ENCODE data around the gene MOAP1. TPM values are rescaled to one million over a fixed set of nuclear protein-coding genes. Genes with fewer than 3 reads are reported as not detected.
"Not testable (repeated sequence)": the region's sequence is repeated elsewhere in the genome, so short reads cannot be mapped to it uniquely, and the experiment has no call there.

MOAP1 gene
- total RNA-seq, 1 donor from 2014 or later, result 27.1 TPM

- no peaks in the 10 kb centered on the region for H3K9me3 Mint-ChIP-seq (ENCODE audit: unreplicated experiment)
- no peak for DNase-seq (ENCODE audit: extremely low spot score, unreplicated experiment)
- no peaks in the 10 kb centered on the region for H3K4me1 Mint-ChIP-seq (ENCODE audit: unreplicated experiment)
- H3K27ac Mint-ChIP-seq (ENCODE audit: unreplicated experiment), result no peak overlapping the region
- no peak overlapping the region for H3K4me3 Mint-ChIP-seq (ENCODE audit: unreplicated experiment)
- TF ChIP-seq CTCF (IDR thresholded peaks at IDR 0.05), result no peak
- H3K36me3 Mint-ChIP-seq (ENCODE audit: unreplicated experiment), result no peaks in the 10 kb centered on the region
- peaks cover 39% of the 10 kb centered on the region for H3K27me3 Mint-ChIP-seq (ENCODE audit: unreplicated experiment)
These were observed 38.6 kb downstream of the MOAP1 start for GRCh38 chr14:93146119-93146518.

DNA sequence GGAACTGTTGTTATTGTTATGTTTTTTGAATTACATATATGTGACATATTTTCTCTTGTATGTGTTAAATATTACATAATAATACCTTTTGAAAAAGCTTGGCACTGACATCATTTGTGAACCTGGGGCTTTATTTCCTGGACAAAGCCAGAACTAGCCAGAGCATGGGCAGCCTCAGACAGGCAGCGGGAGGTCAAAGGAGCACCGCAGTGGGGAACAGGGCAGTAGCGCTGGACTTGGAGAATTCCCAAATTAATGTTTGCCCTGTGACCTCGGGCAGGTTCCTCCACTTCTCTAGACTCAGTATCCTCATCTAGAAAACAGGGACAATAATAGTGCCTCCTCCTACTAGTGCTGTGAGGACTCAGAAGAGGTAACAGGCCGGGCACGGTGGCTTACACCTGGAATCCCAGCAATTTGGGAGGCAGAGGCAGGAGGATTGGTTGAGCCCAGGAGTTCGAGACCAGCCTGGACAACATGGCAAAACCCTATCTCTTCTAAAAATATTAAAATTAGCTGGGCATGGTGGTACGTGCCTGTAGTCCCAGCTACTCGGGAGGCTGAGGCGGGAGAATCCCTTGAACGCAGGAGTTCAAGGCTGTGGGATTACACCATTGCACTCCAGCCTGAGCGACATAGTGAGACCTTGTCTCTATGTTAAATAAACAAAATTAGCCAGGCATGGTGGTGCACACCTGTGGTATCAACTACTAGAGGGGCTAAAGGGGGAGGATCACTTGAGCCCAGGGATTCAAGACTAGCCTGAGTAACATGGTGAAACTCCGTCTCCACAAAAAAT is 41.6 kb downstream of the MOAP1 start:
- Mint-ChIP-seq H3K27me3 (ENCODE audit: unreplicated experiment) (peaks cover 25% of the 10 kb centered on the region), H3K4me1 (ENCODE audit: unreplicated experiment) (peaks cover 2% of the 10 kb centered on the region), H3K27ac (ENCODE audit: unreplicated experiment) (no peak overlapping the region), H3K36me3 (ENCODE audit: unreplicated experiment) (no peaks in the 10 kb centered on the region), H3K9me3 (ENCODE audit: unreplicated experiment) (no peaks in the 10 kb centered on the region), H3K4me3 (ENCODE audit: unreplicated experiment) (no peak overlapping the region)
- TF ChIP-seq CTCF (IDR thresholded peaks at IDR 0.05), result no peak
- no peak for DNase-seq (ENCODE audit: extremely low spot score, unreplicated experiment)

- DNase-seq (ENCODE audit: extremely low spot score, unreplicated experiment), result no peak
- Mint-ChIP-seq H3K4me3 (ENCODE audit: unreplicated experiment) (no peak overlapping the region), H3K4me1 (ENCODE audit: unreplicated experiment) (peaks cover 20% of the 10 kb centered on the region), H3K27ac (ENCODE audit: unreplicated experiment) (no peak overlapping the region), H3K27me3 (ENCODE audit: unreplicated experiment) (peaks cover 10% of the 10 kb centered on the region), H3K36me3 (ENCODE audit: unreplicated experiment) (no peaks in the 10 kb centered on the region), H3K9me3 (ENCODE audit: unreplicated experiment) (no peaks in the 10 kb centered on the region)
- TF ChIP-seq CTCF (IDR thresholded peaks at IDR 0.05), result no peak
These were observed 46.8 kb downstream of the MOAP1 start for GRCh38 chr14:93137864-93138263.

DNA sequence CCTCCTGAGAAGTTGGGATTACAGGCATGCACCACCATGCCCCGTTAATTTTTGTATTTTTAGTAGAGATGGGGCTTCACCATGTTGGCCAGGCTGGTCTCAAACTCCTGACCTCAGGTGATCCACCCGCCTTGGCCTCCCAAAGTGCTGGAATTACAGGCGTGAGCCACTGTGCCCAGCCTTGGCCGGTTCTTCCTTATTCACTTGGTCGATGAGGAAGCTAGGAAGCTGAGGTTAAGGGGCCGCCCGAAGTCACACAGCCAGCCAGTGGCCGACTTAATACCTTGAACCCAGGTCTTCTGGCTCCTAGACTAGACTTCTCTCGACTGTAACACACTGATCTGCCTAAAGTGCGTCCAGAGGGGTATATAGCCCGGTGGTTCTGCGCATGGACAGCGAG is 48.2 kb downstream of the MOAP1 start:
- not testable (repeated sequence) for H3K9me3 Mint-ChIP-seq (ENCODE audit: unreplicated experiment); H3K27me3 Mint-ChIP-seq (ENCODE audit: unreplicated experiment); H3K36me3 Mint-ChIP-seq (ENCODE audit: unreplicated experiment); H3K27ac Mint-ChIP-seq (ENCODE audit: unreplicated experiment); DNase-seq (ENCODE audit: extremely low spot score, unreplicated experiment); H3K4me3 Mint-ChIP-seq (ENCODE audit: unreplicated experiment)
- peaks cover 24% of the 10 kb centered on the region for H3K4me1 Mint-ChIP-seq (ENCODE audit: unreplicated experiment)

DNA sequence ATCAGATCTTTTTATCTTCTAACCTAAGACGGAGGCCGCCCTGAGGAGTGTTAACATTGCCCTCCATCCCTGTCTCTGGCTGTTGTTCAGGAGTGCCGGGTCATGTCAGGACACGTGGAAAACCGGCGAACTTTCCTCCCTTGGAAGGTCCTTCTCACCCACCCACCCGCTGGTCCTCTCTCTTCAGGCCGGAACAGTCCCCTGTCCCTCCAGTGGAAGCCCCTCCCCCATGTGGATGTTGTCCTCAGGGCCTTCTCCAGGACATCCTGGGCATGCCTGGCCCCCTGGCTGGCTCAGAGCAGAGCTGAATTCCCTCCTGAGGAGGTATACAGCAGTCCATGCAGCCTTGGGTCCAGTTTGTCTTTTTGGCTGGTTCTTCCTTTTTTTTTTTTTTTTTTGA is 48.7 kb downstream of the MOAP1 start:
- H3K4me3 Mint-ChIP-seq (ENCODE audit: unreplicated experiment), result no peak overlapping the region
- no peaks in the 10 kb centered on the region for H3K9me3 Mint-ChIP-seq (ENCODE audit: unreplicated experiment)
- H3K27ac Mint-ChIP-seq (ENCODE audit: unreplicated experiment), result no peak overlapping the region
- DNase-seq (ENCODE audit: extremely low spot score, unreplicated experiment), result no peak
- peaks cover 10% of the 10 kb centered on the region for H3K27me3 Mint-ChIP-seq (ENCODE audit: unreplicated experiment)
- H3K36me3 Mint-ChIP-seq (ENCODE audit: unreplicated experiment), result no peaks in the 10 kb centered on the region
- H3K4me1 Mint-ChIP-seq (ENCODE audit: unreplicated experiment), result peaks cover 24% of the 10 kb centered on the region
- TF ChIP-seq CTCF (IDR thresholded peaks at IDR 0.05), result no peak

Data from osteocyte (in vitro differentiated cells).